Activated CD8-positive, alpha-beta T cell treated with anti-CD3 and anti-CD28 coated beads for 36 hours (primary cell): ENCODE data around the gene MRPS22. TPM values are rescaled to one million over a fixed set of nuclear protein-coding genes. Genes with fewer than 3 reads are reported as not detected.

Experiments used
- ATAC-seq: fragments of 200-7000 bp; cut with Tn5 transposase; one replicate; pipeline ENCODE4 v1.10.0; 2021; ENCODE audit warnings: mild to moderate bottlenecking, moderate library complexity
- CTCF ChIA-PET: fragments of 350-600 bp; sonication (Branson Sonifier 250); formaldehyde crosslinking; loops from one replicate; lab custom pipeline; 2021; ENCODE audit warnings: antibody characterized with exemption; lab: Charles Lee
- POLR2A ChIA-PET: fragments of 350-600 bp; sonication (Branson Sonifier 250); formaldehyde crosslinking; loops from one replicate; lab custom pipeline; 2021; ENCODE audit warnings: antibody characterized with exemption; lab: Charles Lee
- DNase-seq: peaks from one replicate; pipeline ENCODE4 v3.0.0-alpha.2; 2020
- H3K27ac Mint-ChIP-seq: one replicate; pipeline ENCODE4 v1.8.0; 2021; ENCODE audit warnings: mild to moderate bottlenecking, mixed read lengths
- H3K27me3 Mint-ChIP-seq: one replicate; pipeline ENCODE4 v1.8.0; 2021; ENCODE audit warnings: mixed read lengths
- H3K36me3 Mint-ChIP-seq: one replicate; pipeline ENCODE4 v1.8.0; 2021; ENCODE audit warnings: low read depth, mixed read lengths
- H3K4me1 Mint-ChIP-seq: one replicate; pipeline ENCODE4 v1.8.0; 2021; ENCODE audit warnings: low read depth, mixed read lengths
- H3K4me3 Mint-ChIP-seq: one replicate; pipeline ENCODE4 v1.8.0; 2021; ENCODE audit warnings: mild to moderate bottlenecking, moderate library complexity, mixed read lengths
- H3K9me3 Mint-ChIP-seq: one replicate; pipeline ENCODE4 v1.8.0; 2021; ENCODE audit warnings: mixed read lengths
- intact Hi-C: fragments of 100-400 bp; cut with micrococcal nuclease; formaldehyde crosslinking; loops from one replicate; pipeline ENCODE4 v1.10.0; 2022
- total RNA-seq, 2 experiments: library from RNA; stranded (reverse); gene quantifications; one replicate each; pipeline ENCODE4 v1.2.3, GENCODE V29; 2021
- TF ChIP-seq, protein P1 (sequence below): fragments of 200-600 bp; IDR thresholded peaks from one replicate; pipeline ENCODE4 v1.8.0; 2022; ENCODE audit warnings: antibody characterized with exemption, mild to moderate bottlenecking

MRPS22 gene
- total RNA-seq, 2 experiments from 2014 or later: 67.4 to 68.9 TPM

- H3K36me3 Mint-ChIP-seq: no peaks in the 10 kb centered on the region
Measured at GRCh38 chr3:139302801-139303113, 41.1 kb upstream of the MRPS22 start.

GRCh38 chr3:139303216-139303615 lies 40.6 kb upstream of the MRPS22 start:
- ChIA-PET POLR2A (no interaction called here), CTCF (no interaction called here)
- no peaks in the 10 kb centered on the region for H3K27me3 Mint-ChIP-seq
- no peak for ATAC-seq
- no peak for DNase-seq
- H3K27ac Mint-ChIP-seq: no peak overlapping the region
- H3K36me3 Mint-ChIP-seq: no peaks in the 10 kb centered on the region
- H3K9me3 Mint-ChIP-seq: no peaks in the 10 kb centered on the region
- H3K4me3 Mint-ChIP-seq: no peak overlapping the region
- TF ChIP-seq, protein P1, sequence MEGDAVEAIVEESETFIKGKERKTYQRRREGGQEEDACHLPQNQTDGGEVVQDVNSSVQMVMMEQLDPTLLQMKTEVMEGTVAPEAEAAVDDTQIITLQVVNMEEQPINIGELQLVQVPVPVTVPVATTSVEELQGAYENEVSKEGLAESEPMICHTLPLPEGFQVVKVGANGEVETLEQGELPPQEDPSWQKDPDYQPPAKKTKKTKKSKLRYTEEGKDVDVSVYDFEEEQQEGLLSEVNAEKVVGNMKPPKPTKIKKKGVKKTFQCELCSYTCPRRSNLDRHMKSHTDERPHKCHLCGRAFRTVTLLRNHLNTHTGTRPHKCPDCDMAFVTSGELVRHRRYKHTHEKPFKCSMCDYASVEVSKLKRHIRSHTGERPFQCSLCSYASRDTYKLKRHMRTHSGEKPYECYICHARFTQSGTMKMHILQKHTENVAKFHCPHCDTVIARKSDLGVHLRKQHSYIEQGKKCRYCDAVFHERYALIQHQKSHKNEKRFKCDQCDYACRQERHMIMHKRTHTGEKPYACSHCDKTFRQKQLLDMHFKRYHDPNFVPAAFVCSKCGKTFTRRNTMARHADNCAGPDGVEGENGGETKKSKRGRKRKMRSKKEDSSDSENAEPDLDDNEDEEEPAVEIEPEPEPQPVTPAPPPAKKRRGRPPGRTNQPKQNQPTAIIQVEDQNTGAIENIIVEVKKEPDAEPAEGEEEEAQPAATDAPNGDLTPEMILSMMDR: no peak
- H3K4me1 Mint-ChIP-seq: no peaks in the 10 kb centered on the region
- intact Hi-C loops: no loop called here

More at GRCh38 chr3:139302801-139303113, 41.1 kb upstream of the MRPS22 start:
- Mint-ChIP-seq H3K4me1 (no peaks in the 10 kb centered on the region), H3K9me3 (no peaks in the 10 kb centered on the region), H3K27ac (no peak overlapping the region), H3K27me3 (no peaks in the 10 kb centered on the region), H3K4me3 (no peak overlapping the region)
- TF ChIP-seq, protein P1: no peak
- ATAC-seq (no peak), DNase-seq (no peak)
- POLR2A ChIA-PET: no interaction called here
- intact Hi-C loops: no loop called here
- CTCF ChIA-PET: no interaction called here

- CTCF ChIA-PET: no interaction called here
- Mint-ChIP-seq H3K27ac (no peak overlapping the region), H3K4me3 (no peak overlapping the region), H3K27me3 (no peaks in the 10 kb centered on the region), H3K9me3 (no peaks in the 10 kb centered on the region), H3K4me1 (no peaks in the 10 kb centered on the region), H3K36me3 (no peaks in the 10 kb centered on the region)
- intact Hi-C loops: no loop called here
- DNase-seq: no peak
- POLR2A ChIA-PET: no interaction called here
- TF ChIP-seq, protein P1: no peak
- ATAC-seq: no peak
Measured at GRCh38 chr3:139304383-139304782, 39.4 kb upstream of the MRPS22 start.

- intact Hi-C loops: no loop called here
- Mint-ChIP-seq H3K36me3 (no peaks in the 10 kb centered on the region), H3K4me1 (no peaks in the 10 kb centered on the region), H3K27me3 (peaks cover 2% of the 10 kb centered on the region), H3K27ac (no peak overlapping the region), H3K4me3 (no peak overlapping the region), H3K9me3 (no peaks in the 10 kb centered on the region)
- POLR2A ChIA-PET: no interaction called here
- ATAC-seq: no peak
- DNase-seq: no peak
- TF ChIP-seq, protein P1: no peak
- CTCF ChIA-PET: interaction anchor here (1.6 kb wide), 1 partner anchor 23 kb away, joined by 5 read pairs; no protein-coding TSS in a partner anchor
Measured at GRCh38 chr3:139306078-139306477, 37.7 kb upstream of the MRPS22 start.

DNA sequence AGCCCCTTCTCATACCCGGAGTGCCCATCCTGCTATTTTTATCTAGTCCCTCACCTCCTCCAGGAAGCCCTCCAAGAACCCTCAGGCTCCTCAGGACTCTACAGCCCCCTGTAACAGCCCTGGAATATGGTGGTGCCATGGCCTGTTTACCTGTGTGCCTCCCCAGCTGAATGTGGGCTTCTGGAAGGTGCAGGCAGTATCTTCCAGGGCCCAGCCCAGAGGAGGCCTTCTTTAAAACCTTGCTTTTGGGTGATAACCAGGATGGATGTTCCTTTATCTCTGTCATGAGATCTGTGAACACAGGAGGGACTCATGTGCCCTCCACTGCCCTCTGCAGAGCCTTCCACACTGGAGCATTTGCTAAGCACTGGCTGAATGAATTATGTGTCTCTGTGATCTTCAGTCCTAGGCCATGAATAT lies 36.7 kb upstream of the MRPS22 start:
- DNase-seq (no peak), ATAC-seq (no peak)
- Mint-ChIP-seq H3K27me3 (peaks cover 2% of the 10 kb centered on the region), H3K9me3 (no peaks in the 10 kb centered on the region), H3K4me3 (no peak overlapping the region), H3K4me1 (no peaks in the 10 kb centered on the region), H3K27ac (no peak overlapping the region), H3K36me3 (no peaks in the 10 kb centered on the region)
- POLR2A ChIA-PET: no interaction called here
- TF ChIP-seq, protein P1: no peak
- CTCF ChIA-PET: interaction anchor here (1.6 kb wide), 1 partner anchor 22 kb away, joined by 5 read pairs; no protein-coding TSS in a partner anchor
- intact Hi-C loops: no loop called here
